Testis (tissue), 2 donors: Measurements from ENCODE around the gene TCF7L2.

ENCODE experiments used
- POLR2A ChIP-seq: fragments of 450-650 bp; IDR thresholded peaks from one replicate; pipeline ENCODE4 v1.6.1; 2017; ENCODE audit warnings: antibody characterized with exemption, mild to moderate bottlenecking, moderate library complexity
- TF ChIP-seq, protein P1 (sequence below), 3 experiments: fragments of 450-650 bp in 2 of 3; fragments of 200-600 bp in 1 of 3; sonication (generic) in 1 of 3; IDR thresholded peaks; one replicate each; pipeline ENCODE4 v1.5.1; 2016 to 2019; ENCODE audit warnings: antibody characterized with exemption in 3 of 3, mild to moderate bottlenecking in 2 of 3, moderate library complexity in 1 of 3

GRCh38 chr10:112950714-112951358, 789 bp downstream of the TCF7L2 start:
- TF ChIP-seq, protein P1, sequence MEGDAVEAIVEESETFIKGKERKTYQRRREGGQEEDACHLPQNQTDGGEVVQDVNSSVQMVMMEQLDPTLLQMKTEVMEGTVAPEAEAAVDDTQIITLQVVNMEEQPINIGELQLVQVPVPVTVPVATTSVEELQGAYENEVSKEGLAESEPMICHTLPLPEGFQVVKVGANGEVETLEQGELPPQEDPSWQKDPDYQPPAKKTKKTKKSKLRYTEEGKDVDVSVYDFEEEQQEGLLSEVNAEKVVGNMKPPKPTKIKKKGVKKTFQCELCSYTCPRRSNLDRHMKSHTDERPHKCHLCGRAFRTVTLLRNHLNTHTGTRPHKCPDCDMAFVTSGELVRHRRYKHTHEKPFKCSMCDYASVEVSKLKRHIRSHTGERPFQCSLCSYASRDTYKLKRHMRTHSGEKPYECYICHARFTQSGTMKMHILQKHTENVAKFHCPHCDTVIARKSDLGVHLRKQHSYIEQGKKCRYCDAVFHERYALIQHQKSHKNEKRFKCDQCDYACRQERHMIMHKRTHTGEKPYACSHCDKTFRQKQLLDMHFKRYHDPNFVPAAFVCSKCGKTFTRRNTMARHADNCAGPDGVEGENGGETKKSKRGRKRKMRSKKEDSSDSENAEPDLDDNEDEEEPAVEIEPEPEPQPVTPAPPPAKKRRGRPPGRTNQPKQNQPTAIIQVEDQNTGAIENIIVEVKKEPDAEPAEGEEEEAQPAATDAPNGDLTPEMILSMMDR (IDR thresholded peaks at IDR 0.05): no peak
- no peak for TF ChIP-seq POLR2A
